GM12878 (cell line): ENCODE data around the gene CPT1C. TPM values are rescaled to one million over a fixed set of nuclear protein-coding genes. Genes with fewer than 3 reads are reported as not detected.

ENCODE experiments used
- ATF2 ChIP-seq: IDR thresholded peaks from 2 replicates; pipeline ENCODE4 v1.6.1; 2012; ENCODE audit warnings: low read length, inconsistent platforms
- BCL3 ChIP-seq: IDR thresholded peaks from 2 replicates; pipeline ENCODE4 v1.6.1; 2011; ENCODE audit warnings: borderline replicate concordance, low read depth, mild to moderate bottlenecking, moderate library complexity, low read length; ENCODE audit not compliant: insufficient read depth, poor library complexity, severe bottlenecking
- BCLAF1 ChIP-seq: fragments of 450-650 bp; IDR thresholded peaks from 2 replicates; pipeline ENCODE4 v1.6.1; 2017; ENCODE audit warnings: antibody characterized with exemption, mild to moderate bottlenecking, moderate library complexity
- BRCA1 ChIP-seq: IDR thresholded peaks from 2 replicates; pipeline ENCODE4 v1.6.1; 2011; ENCODE audit warnings: low read depth, low read length, improper control_type of control experiment
- CTCF ChIP-seq, 3 experiments: IDR thresholded peaks in 2 of 3; conservative IDR thresholded peaks in 1 of 3; 2 replicates each; pipeline ENCODE4 v1.5.1; 2011; ENCODE audit warnings: low read depth in 3 of 3, low read length in 3 of 3, mild to moderate bottlenecking in 3 of 3, control low read depth in 2 of 3, moderate library complexity in 2 of 3, inconsistent platforms in 1 of 3, mixed read lengths in 1 of 3; ENCODE audit not compliant: control insufficient read depth in 2 of 3, insufficient read depth in 1 of 3; ENCODE audit errors: extremely low read depth in 1 of 3
- E2F8 ChIP-seq: fragments of 450-650 bp; IDR thresholded peaks from 2 replicates; pipeline ENCODE4 v1.6.1; 2018; ENCODE audit warnings: mild to moderate bottlenecking, low read depth, moderate library complexity; ENCODE audit not compliant: partially characterized antibody
- MAX ChIP-seq: IDR thresholded peaks from 2 replicates; pipeline ENCODE4 v1.6.1; 2012; ENCODE audit warnings: low read depth, low read length, improper control_type of control experiment
- NR2C1 ChIP-seq: fragments of 450-650 bp; IDR thresholded peaks from 2 replicates; pipeline ENCODE4 v1.6.1; 2017; ENCODE audit warnings: antibody characterized with exemption, mild to moderate bottlenecking, moderate library complexity
- RAD21 ChIP-seq: IDR thresholded peaks from 2 replicates; pipeline ENCODE4 v1.6.1; 2011; ENCODE audit warnings: mild to moderate bottlenecking, low read depth, low read length, moderate library complexity; ENCODE audit not compliant: insufficient read depth
- SUZ12 ChIP-seq: fragments of 200-600 bp; sonication (generic); IDR thresholded peaks from one replicate; pipeline ENCODE4 v1.6.1; 2018; ENCODE audit warnings: antibody characterized with exemption, mild to moderate bottlenecking; ENCODE audit not compliant: unreplicated experiment
- polyA plus RNA-seq, 11 experiments: library from polyadenylated mRNA; depleted of rRNA in 4 of 11; unstranded in 6 of 11; stranded (reverse) in 5 of 11; fragments of >200 nt; fragmentation: Nextera tagmentation in 4 of 11; fragmentation: Illumina TruSeq in 1 of 11; extraction: Ambion mirVana in 4 of 11; extraction: Trizol in 1 of 11; gene quantifications; 1 replicate in 1 of 11; 2 replicates in 10 of 11; pipeline versions ENCODE4 v1.2.1 to v1.2.3, GENCODE V29; 2011 to 2016; ENCODE audit warnings: inconsistent platforms in 2 of 11, missing spikeins in 2 of 11, low read depth in 1 of 11
- total RNA-seq, 4 experiments: library from RNA; depleted of rRNA in 3 of 4; stranded (reverse); fragments of >200 nt in 3 of 4; fragmentation: Illumina TruSeq in 1 of 4; extraction: Trizol in 1 of 4; gene quantifications; 2 replicates each; pipeline versions ENCODE4 v1.2.1 to v1.2.3, GENCODE V29; 2013 to 2021

The CPT1C gene
- total and polyA plus RNA-seq, 10 of the 15 experiments (the other 5 are each of a cell fraction or from before 2014, with no cell fraction given), result 0.04 to 0.56 (median 0.21) TPM; not detected in 3

GRCh38 chr19:49689133-49690078 is 1.5 kb upstream of the CPT1C start, which contains the start of gene ADM5 (continued):
- no peak for TF ChIP-seq MAX
- TF ChIP-seq SUZ12, result no peak
- peak; percentile 35 to 53 (median 36); a peak in 5 of 6 replicates for TF ChIP-seq CTCF (IDR thresholded peaks at IDR 0.05 in 2 of 3, conservative IDR thresholded peaks at IDR 0.05 in 1 of 3; ENCODE audit: control insufficient read depth in 2 of 3, extremely low read depth in 1 of 3, insufficient read depth in 1 of 3, low read depth in 3 of 3, low read length in 3 of 3)
- TF ChIP-seq E2F8, result no peak
- no peak for TF ChIP-seq BCLAF1
- no peak for TF ChIP-seq NR2C1
- TF ChIP-seq ATF2, result no peak
- 0 out of 2 replicates have a peak, but pooled peaks have one; percentile 26 for TF ChIP-seq RAD21
- TF ChIP-seq BRCA1, result no peak
- peak; percentile 18 for TF ChIP-seq BCL3
